A673 (cell line): ENCODE results near the gene SERPINA5. TPM values are rescaled to one million over a fixed set of nuclear protein-coding genes. Genes with fewer than 3 reads are reported as not detected.

Experiments
- BruUV-seq: library from RNA; stranded (reverse); fragments of 400-500 nt; replicated peaks from 2 replicates; lab custom pipeline; 2021; lab: Mats Ljungman, UMichigan
- CTCF ChIA-PET: fragments of 300-600 bp; sonication (Branson Sonifier 250); formaldehyde crosslinking; loops from one replicate; lab custom pipeline; 2022; ENCODE audit warnings: antibody characterized with exemption; lab: Charles Lee
- POLR2A ChIA-PET: fragments of 300-600 bp; sonication (Branson Sonifier 250); formaldehyde crosslinking; loops from one replicate; lab custom pipeline; 2022; ENCODE audit warnings: antibody characterized with exemption; ENCODE audit not compliant: low non-redundant PET; lab: Charles Lee
- DNase-seq: peaks from one replicate; pipeline ENCODE4 v3.0.0-alpha.2; 2015; ENCODE audit warnings: low spot score
- H3K27ac ChIP-seq: fragments of 200-600 bp; sonication (generic); 2 replicates; pipeline ENCODE4 v1.5.1; 2016; ENCODE audit warnings: mixed run types, low read depth, mild to moderate bottlenecking, mixed read lengths, antibody characterized with exemption, low read length; ENCODE audit not compliant: poor library complexity, severe bottlenecking
- H3K27me3 ChIP-seq: fragments of 200-600 bp; sonication (generic); replicated peaks from 2 replicates; pipeline ENCODE4 v1.6.1; 2017; ENCODE audit warnings: mixed run types, low read depth, mild to moderate bottlenecking, mixed read lengths, antibody characterized with exemption, low read length; ENCODE audit not compliant: insufficient read depth, poor library complexity
- H3K36me3 ChIP-seq: fragments of 200-600 bp; sonication (generic); 2 replicates; pipeline ENCODE4 v1.6.1; 2016; ENCODE audit warnings: mixed run types, mild to moderate bottlenecking, mixed read lengths, antibody characterized with exemption, low read length; ENCODE audit not compliant: insufficient read depth, poor library complexity, severe bottlenecking
- H3K4me1 ChIP-seq: fragments of 200-600 bp; sonication (generic); 2 replicates; pipeline ENCODE4 v1.6.1; 2017; ENCODE audit warnings: mixed run types, mild to moderate bottlenecking, mixed read lengths, antibody characterized with exemption, low read length; ENCODE audit not compliant: insufficient read depth, poor library complexity, severe bottlenecking
- H3K4me3 ChIP-seq: fragments of 200-600 bp; sonication (generic); 2 replicates; pipeline ENCODE4 v1.5.1; 2016; ENCODE audit warnings: low read depth, mixed run types, mild to moderate bottlenecking, mixed read lengths, low read length; ENCODE audit not compliant: poor library complexity, severe bottlenecking
- H3K9me3 ChIP-seq: fragments of 200-600 bp; sonication (generic); 2 replicates; pipeline ENCODE4 v1.6.1; 2016; ENCODE audit warnings: mixed run types, low read depth, mild to moderate bottlenecking, mixed read lengths, antibody characterized with exemption, low read length; ENCODE audit not compliant: poor library complexity, severe bottlenecking
- EZH2 ChIP-seq: fragments of 200-600 bp; sonication (generic); IDR thresholded peaks from 2 replicates; pipeline ENCODE4 v1.6.1; 2017; ENCODE audit warnings: borderline replicate concordance, low read depth, mild to moderate bottlenecking, mixed read lengths, antibody characterized with exemption, low read length; ENCODE audit not compliant: poor library complexity, severe bottlenecking
- intact Hi-C: fragments of 100-400 bp; cut with micrococcal nuclease; formaldehyde crosslinking; loops from one replicate; pipeline ENCODE4 v1.10.0; 2022; ENCODE audit not compliant: unreplicated experiment
- total RNA-seq: library from RNA; stranded (reverse); gene quantifications from 2 replicates; pipeline ENCODE4 v1.2.3, GENCODE V29; 2021
- TF ChIP-seq, protein P1 (sequence below): fragments of 300-800, 200-600 bp; sonication (generic); conservative IDR thresholded peaks from 2 replicates; pipeline ENCODE4 v1.5.1; 2017; ENCODE audit warnings: low read depth, mild to moderate bottlenecking, antibody characterized with exemption, low read length, moderate library complexity, mixed read lengths

Gene SERPINA5
- total RNA-seq, 1 experiment from 2014 or later: not detected

- intact Hi-C loops: no loop called here
- TF ChIP-seq EZH2: no peak
- TF ChIP-seq, protein P1, sequence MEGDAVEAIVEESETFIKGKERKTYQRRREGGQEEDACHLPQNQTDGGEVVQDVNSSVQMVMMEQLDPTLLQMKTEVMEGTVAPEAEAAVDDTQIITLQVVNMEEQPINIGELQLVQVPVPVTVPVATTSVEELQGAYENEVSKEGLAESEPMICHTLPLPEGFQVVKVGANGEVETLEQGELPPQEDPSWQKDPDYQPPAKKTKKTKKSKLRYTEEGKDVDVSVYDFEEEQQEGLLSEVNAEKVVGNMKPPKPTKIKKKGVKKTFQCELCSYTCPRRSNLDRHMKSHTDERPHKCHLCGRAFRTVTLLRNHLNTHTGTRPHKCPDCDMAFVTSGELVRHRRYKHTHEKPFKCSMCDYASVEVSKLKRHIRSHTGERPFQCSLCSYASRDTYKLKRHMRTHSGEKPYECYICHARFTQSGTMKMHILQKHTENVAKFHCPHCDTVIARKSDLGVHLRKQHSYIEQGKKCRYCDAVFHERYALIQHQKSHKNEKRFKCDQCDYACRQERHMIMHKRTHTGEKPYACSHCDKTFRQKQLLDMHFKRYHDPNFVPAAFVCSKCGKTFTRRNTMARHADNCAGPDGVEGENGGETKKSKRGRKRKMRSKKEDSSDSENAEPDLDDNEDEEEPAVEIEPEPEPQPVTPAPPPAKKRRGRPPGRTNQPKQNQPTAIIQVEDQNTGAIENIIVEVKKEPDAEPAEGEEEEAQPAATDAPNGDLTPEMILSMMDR: no peak
- Histone ChIP-seq H3K27ac (no peak overlapping the region), H3K27me3 (no peaks in the 10 kb centered on the region), H3K4me1 (no peaks in the 10 kb centered on the region), H3K4me3 (no peak overlapping the region), H3K36me3 (no peaks in the 10 kb centered on the region), H3K9me3 (no peaks in the 10 kb centered on the region)
- no peak for DNase-seq
- CTCF ChIA-PET: interaction anchor here (1.4 kb wide), 1 partner anchor 10 kb away, joined by 4 read pairs; no protein-coding TSS in a partner anchor
- BruUV-seq: no TSS peak
- POLR2A ChIA-PET: no interaction called here
These were observed 22.4 kb upstream of the SERPINA5 start for GRCh38 chr14:94558842-94559241.

DNA sequence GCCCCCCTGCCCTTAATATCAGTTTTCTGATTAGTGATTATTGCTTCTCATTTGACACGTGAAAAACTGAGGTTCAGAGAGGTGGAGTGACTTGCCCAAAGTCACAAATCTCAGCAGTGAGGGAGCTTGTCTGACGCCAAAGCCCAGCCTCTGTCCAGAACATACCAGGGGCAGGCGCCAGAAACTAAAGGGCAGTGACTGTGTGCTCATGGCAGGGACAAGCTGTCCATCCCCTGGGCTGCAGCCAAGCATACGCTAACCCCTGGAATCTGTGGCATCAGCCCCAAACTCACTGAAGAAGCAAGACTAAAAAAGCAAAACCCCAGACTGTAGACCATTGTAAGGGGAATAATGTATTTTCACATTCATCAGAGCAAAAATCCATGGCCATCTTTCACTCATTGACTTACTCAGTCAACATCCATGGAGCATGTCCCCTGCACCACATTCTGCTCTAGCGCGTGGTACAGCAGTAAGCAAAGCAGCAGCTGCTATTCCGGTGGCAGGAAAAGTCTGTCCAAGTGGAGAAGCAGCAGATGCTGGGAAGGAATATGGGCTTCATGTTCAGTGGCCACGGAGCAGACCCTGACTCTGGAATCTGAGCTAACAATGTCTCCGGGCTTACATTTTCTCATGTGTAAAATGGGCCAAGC is 21.5 kb upstream of the SERPINA5 start:
- no peaks in the 10 kb centered on the region for H3K4me1 ChIP-seq
- ChIA-PET CTCF (interaction anchor here (1.4 kb wide), 1 partner anchor 11 kb away, joined by 4 read pairs; no protein-coding TSS in a partner anchor), POLR2A (no interaction called here)
- H3K36me3 ChIP-seq: no peaks in the 10 kb centered on the region
- H3K4me3 ChIP-seq: no peak overlapping the region
- H3K27me3 ChIP-seq: no peaks in the 10 kb centered on the region
- no peaks in the 10 kb centered on the region for H3K9me3 ChIP-seq
- no peak for DNase-seq
- TF ChIP-seq, protein P1: no peak
- TF ChIP-seq EZH2: no peak
- H3K27ac ChIP-seq: no peak overlapping the region
- BruUV-seq: no TSS peak
- intact Hi-C loops: no loop called here

DNA sequence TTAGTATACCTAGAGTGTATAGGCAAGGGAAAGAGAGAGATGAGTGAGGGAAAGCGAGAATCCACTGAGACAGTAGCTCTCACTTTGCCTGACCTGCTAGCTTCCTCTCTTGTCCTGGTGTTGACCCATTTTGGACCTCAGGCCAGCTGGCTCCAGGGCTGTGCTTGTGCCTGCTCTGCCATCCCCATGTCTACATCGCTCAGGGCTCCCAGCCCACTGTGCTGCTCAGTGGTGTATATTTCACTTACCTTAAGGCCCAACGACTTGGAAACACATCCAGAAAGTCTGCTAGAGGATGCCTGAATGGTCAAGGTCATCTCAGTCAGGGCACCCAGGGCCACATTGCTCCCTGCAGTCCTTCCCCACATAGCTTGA is 20.9 kb upstream of the SERPINA5 start:
- CTCF ChIA-PET: no interaction called here
- DNase-seq: no peak
- Histone ChIP-seq H3K27ac (no peak overlapping the region), H3K27me3 (no peaks in the 10 kb centered on the region), H3K4me3 (no peak overlapping the region), H3K9me3 (no peaks in the 10 kb centered on the region), H3K4me1 (no peaks in the 10 kb centered on the region), H3K36me3 (no peaks in the 10 kb centered on the region)
- TF ChIP-seq, protein P1: no peak
- no peak for TF ChIP-seq EZH2
- BruUV-seq: no TSS peak
- intact Hi-C loops: no loop called here
- POLR2A ChIA-PET: no interaction called here
